T-cell (primary cell): ENCODE data around the gene GAS6. TPM values are rescaled to one million over a fixed set of nuclear protein-coding genes. Genes with fewer than 3 reads are reported as not detected.

Experiments
- ATAC-seq, 4 experiments: fragments of 200-7000 bp in 3 of 4; fragments of 150-1000 bp in 1 of 4; cut with Tn5 transposase; replicated peaks in 1 of 4; 1 replicate in 3 of 4; 2 replicates in 1 of 4; pipeline ENCODE4 v1.10.0; 2021; ENCODE audit warnings: moderate library complexity in 3 of 4, mild to moderate bottlenecking in 2 of 4, moderate number of reproducible peaks in 1 of 4
- CTCF ChIA-PET, 2 donors: fragments of 300-600 bp; sonication (Branson Sonifier 250); formaldehyde crosslinking; loops; one replicate each; lab custom pipeline; 2022; ENCODE audit warnings: antibody characterized with exemption in 2 of 2; lab: Charles Lee
- POLR2A ChIA-PET, 2 donors: fragments of 300-600 bp; sonication (Branson Sonifier 250); formaldehyde crosslinking; loops; one replicate each; lab custom pipeline; 2022; ENCODE audit warnings: antibody characterized with exemption in 2 of 2; lab: Charles Lee
- DNase-seq, 35 experiments: peaks; one replicate each; pipeline versions ENCODE4 v3.0.0 to v3.0.0-alpha.2; 2013 to 2023
- H3K27ac ChIP-seq: one replicate; pipeline ENCODE4 v1.5.1; 2013; ENCODE audit warnings: low read length
- H3K27me3 ChIP-seq, 2 experiments: replicated peaks in 1 of 2; 1 replicate in 1 of 2; 2 replicates in 1 of 2; pipeline versions ENCODE4 v1.6.1 to v1.7.0; 2013; ENCODE audit warnings: low read length in 1 of 2, mixed read lengths in 1 of 2; ENCODE audit not compliant: control insufficient read depth in 2 of 2, insufficient read depth in 2 of 2; ENCODE audit errors: extremely low read depth in 1 of 2
- H3K36me3 ChIP-seq, 2 donors: 1 replicate in 1 of 2; 2 replicates in 1 of 2; pipeline versions ENCODE4 v1.6.1 to v1.7.0; 2013; ENCODE audit warnings: low read length in 1 of 2; ENCODE audit not compliant: control insufficient read depth in 2 of 2, insufficient read depth in 1 of 2; ENCODE audit errors: extremely low read depth in 1 of 2
- H3K4me1 ChIP-seq, 2 experiments: 1 replicate in 1 of 2; 2 replicates in 1 of 2; pipeline versions ENCODE4 v1.6.1 to v1.7.0; 2013; ENCODE audit warnings: low read length in 2 of 2, mixed read lengths in 1 of 2; ENCODE audit not compliant: insufficient read depth in 2 of 2, control insufficient read depth in 1 of 2; ENCODE audit errors: extremely low read depth in 1 of 2
- H3K4me3 ChIP-seq, 2 donors: 1 replicate in 1 of 2; 2 replicates in 1 of 2; pipeline versions ENCODE4 v1.5.1 to v1.7.0; 2013; ENCODE audit warnings: mild to moderate bottlenecking in 2 of 2, low read length in 1 of 2, moderate library complexity in 1 of 2; ENCODE audit not compliant: control insufficient read depth in 1 of 2; ENCODE audit errors: extremely low read depth in 1 of 2
- H3K9me3 ChIP-seq: 2 replicates; pipeline ENCODE4 v1.7.0; 2013
- H3K27ac Mint-ChIP-seq, 2 donors: one replicate each; pipeline ENCODE4 v1.8.0; 2020 to 2021; ENCODE audit warnings: mild to moderate bottlenecking in 2 of 2, mixed read lengths in 2 of 2
- H3K27me3 Mint-ChIP-seq, 2 donors: one replicate each; pipeline ENCODE4 v1.8.0; 2021 to 2022; ENCODE audit warnings: mixed read lengths in 2 of 2
- H3K36me3 Mint-ChIP-seq: one replicate; pipeline ENCODE4 v1.8.0; 2021; ENCODE audit warnings: mixed read lengths
- H3K4me1 Mint-ChIP-seq, 3 donors: one replicate each; pipeline ENCODE4 v1.8.0; 2020 to 2022; ENCODE audit warnings: mixed read lengths in 3 of 3, mild to moderate bottlenecking in 1 of 3
- H3K4me3 Mint-ChIP-seq, 3 donors: one replicate each; pipeline ENCODE4 v1.8.0; 2020 to 2022; ENCODE audit warnings: mild to moderate bottlenecking in 3 of 3, mixed read lengths in 3 of 3, moderate library complexity in 3 of 3
- H3K9me3 Mint-ChIP-seq, 3 donors: one replicate each; pipeline ENCODE4 v1.8.0; 2020 to 2022; ENCODE audit warnings: mixed read lengths in 3 of 3
- WGBS: methylation state at CpG from one replicate; pipeline ENCODE4 v1.1.5; 2013; ENCODE audit warnings: missing lambda C conversion rate; ENCODE audit not compliant: insufficient coverage; 5-methylcytosine and 5-hydroxymethylcytosine counted together
- total RNA-seq, 35 experiments: library from RNA in 6 of 35; stranded (reverse) in 6 of 35; fragments of 120-200 nt in 1 of 35; gene quantifications; one replicate each; pipeline versions ENCODE4 v1.2.1 to v1.2.4 and lab custom pipeline; 2013 to 2026

Gene GAS6
- total RNA-seq, 5 donors from 2014 or later (not counting 1 experiment from before 2014, with no cell fraction given), result 1.1 to 10.2 (median 4.7) TPM

DNA sequence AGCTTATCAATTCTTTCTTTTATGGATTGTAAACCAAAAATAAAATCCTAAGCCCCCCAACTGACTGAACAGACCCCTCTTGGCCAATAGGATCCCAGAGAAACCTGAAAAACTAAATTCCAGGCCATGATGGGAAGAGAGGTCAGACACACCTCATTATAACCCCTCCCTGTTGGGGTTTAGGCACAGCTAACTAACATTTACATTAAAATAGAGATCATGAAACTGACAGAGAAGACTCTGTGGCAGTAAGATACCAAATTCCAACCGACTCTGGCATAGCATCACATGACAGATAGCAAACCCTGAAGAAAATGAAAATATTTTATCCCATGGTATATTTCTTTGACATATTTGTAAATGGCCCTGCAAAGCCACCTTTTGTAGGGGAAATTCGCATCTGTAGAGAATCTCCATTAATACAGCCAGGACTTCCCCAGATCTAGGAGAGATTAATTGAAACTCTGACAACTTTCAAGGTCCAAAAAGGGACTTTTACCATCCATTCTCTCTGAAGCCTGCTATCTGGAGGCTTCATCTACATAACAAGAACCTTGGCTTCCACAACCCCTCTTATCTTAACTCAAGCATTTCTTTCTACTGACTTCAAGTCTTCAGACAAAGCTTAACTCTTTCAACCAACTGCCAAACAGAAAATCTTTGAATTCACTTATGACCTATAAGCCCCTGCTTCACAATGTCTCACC is 27.1 kb upstream of the GAS6 start:
- no peaks in the 10 kb centered on the region for H3K4me1 Mint-ChIP-seq
- POLR2A ChIA-PET, result no interaction called here
- no peaks in the 10 kb centered on the region for H3K9me3 ChIP-seq
- no peaks in the 10 kb centered on the region for H3K36me3 ChIP-seq
- H3K27me3 ChIP-seq, result peaks cover 0 to 5% of the 10 kb centered on the region in 2 experiments
- WGBS, result no CpG with 5 or more reads among the region's 2 CpGs
- no peak overlapping the region for H3K4me3 Mint-ChIP-seq
- H3K9me3 Mint-ChIP-seq, result peaks cover 0 to 4% (median 0%) of the 10 kb centered on the region in 3 donors
- H3K4me3 ChIP-seq, result no peak overlapping the region
- no peak for DNase-seq
- H3K27ac Mint-ChIP-seq, result no peak overlapping the region
- peaks cover 12 to 13% of the 10 kb centered on the region in 2 donors for H3K27me3 Mint-ChIP-seq
- no peak overlapping the region for H3K27ac ChIP-seq
- CTCF ChIA-PET, result no interaction called here
- no peaks in the 10 kb centered on the region for H3K4me1 ChIP-seq
- no peak for ATAC-seq
- H3K36me3 Mint-ChIP-seq, result no peaks in the 10 kb centered on the region

DNA sequence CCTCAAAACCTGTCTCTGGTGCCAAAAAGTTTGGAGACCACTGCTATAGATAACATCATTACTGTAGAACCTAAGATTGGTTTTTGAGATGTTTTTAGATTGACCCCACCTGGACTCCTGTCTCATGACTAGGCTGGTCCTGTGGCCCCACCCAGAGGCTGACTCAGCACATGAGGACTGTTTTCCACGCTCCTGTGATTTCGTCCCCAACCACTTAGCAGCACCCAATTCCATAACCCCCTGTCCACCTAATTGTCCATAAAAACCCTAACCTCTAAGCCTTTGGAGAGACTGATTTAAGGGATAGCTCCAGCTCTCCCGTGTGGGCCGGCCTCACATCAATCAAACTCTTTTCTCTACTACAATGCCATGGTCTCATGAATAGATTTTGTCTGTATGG is 25.6 kb upstream of the GAS6 start:
- CTCF ChIA-PET, result no interaction called here
- Mint-ChIP-seq H3K27me3 (peaks cover 11 to 15% of the 10 kb centered on the region in 2 donors), H3K9me3 (peaks cover 0 to 4% (median 0%) of the 10 kb centered on the region in 3 donors), H3K4me3 (no peak overlapping the region), H3K4me1 (no peaks in the 10 kb centered on the region), H3K27ac (no peak overlapping the region), H3K36me3 (no peaks in the 10 kb centered on the region)
- ATAC-seq (no peak), DNase-seq (no peak)
- POLR2A ChIA-PET, result no interaction called here
- H3K27me3 ChIP-seq, result peaks cover 0 to 13% of the 10 kb centered on the region in 2 experiments
- no peaks in the 10 kb centered on the region for H3K36me3 ChIP-seq
- no peaks in the 10 kb centered on the region for H3K4me1 ChIP-seq
- no peak overlapping the region for H3K4me3 ChIP-seq
- no peaks in the 10 kb centered on the region for H3K9me3 ChIP-seq
- WGBS, result 83% methylated on average over 2 of the region's 4 CpGs
- H3K27ac ChIP-seq, result no peak overlapping the region

DNA sequence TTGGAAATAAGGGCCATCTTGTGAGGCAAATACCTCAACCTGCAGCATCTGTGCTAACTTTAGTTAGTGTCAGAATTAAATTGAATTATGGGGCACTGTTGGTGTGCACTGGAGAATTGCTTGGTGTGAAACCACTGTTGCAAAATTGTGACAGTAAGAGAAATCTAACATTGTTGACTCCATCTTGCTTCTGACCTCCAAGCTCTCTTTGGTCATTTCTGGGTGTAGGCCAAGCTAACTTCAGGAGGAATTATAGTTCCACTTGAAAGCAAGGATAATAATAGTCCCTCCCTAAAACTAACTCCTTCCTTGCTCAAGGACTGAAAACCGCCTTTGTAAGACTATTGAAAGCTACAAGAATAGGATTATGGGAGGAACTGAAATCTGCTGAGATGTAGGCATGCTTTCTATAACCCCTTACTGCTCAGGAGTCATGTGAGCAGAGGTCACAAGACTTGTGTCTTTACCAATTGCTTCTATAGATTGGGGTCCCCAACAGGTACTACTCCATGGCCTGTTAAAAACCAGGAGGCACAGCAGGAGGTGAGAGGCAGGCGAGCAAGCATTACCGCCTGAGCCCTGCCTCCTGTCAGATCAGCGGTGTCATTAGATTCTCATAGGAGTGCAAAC is 24.9 kb upstream of the GAS6 start:
- H3K36me3 ChIP-seq, result no peaks in the 10 kb centered on the region
- ChIA-PET POLR2A (no interaction called here), CTCF (no interaction called here)
- H3K27ac ChIP-seq, result no peak overlapping the region
- no peaks in the 10 kb centered on the region for H3K36me3 Mint-ChIP-seq
- no peak for ATAC-seq
- H3K4me3 ChIP-seq, result no peak overlapping the region
- peaks cover 11 to 13% of the 10 kb centered on the region in 2 donors for H3K27me3 Mint-ChIP-seq
- DNase-seq, result no peak
- no CpG with 5 or more reads among the region's 4 CpGs for WGBS
- no peaks in the 10 kb centered on the region for H3K4me1 Mint-ChIP-seq
- H3K27ac Mint-ChIP-seq, result no peak overlapping the region
- H3K9me3 ChIP-seq, result no peaks in the 10 kb centered on the region
- no peak overlapping the region for H3K4me3 Mint-ChIP-seq
- H3K4me1 ChIP-seq, result no peaks in the 10 kb centered on the region
- peaks cover 0 to 4% (median 0%) of the 10 kb centered on the region in 3 donors for H3K9me3 Mint-ChIP-seq
- peaks cover 0 to 14% of the 10 kb centered on the region in 2 experiments for H3K27me3 ChIP-seq

DNA sequence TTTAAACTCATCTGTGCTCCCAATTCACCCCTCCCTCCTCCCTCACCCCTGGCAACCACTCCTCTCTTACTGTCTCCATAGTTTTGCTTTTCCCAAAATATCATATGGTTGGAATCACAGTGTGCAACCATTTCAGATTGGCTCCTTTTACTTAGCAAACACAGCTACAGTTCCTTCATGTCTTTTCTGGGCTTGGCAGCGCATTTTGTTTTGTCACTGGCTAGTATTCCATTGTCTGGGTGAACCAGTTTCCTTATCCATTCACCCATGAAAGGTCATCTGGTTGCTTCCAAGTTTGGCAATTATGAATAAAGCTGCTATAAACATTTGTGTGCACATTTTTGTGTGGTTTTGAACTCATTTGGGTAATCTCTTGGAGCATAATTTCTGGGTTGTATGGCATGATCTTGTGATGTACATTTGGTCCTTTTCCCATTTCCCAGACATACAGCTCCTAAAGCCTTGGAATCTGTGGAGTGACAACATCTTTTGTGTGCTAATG is 23.9 kb upstream of the GAS6 start:
- Histone ChIP-seq H3K4me1 (peaks cover 0 to 2% of the 10 kb centered on the region in 2 experiments), H3K27me3 (peaks cover 0 to 16% of the 10 kb centered on the region in 2 experiments), H3K36me3 (no peaks in the 10 kb centered on the region), H3K27ac (no peak overlapping the region), H3K9me3 (no peaks in the 10 kb centered on the region), H3K4me3 (no peak overlapping the region)
- Mint-ChIP-seq H3K27ac (no peak overlapping the region), H3K9me3 (peaks cover 0 to 4% (median 0%) of the 10 kb centered on the region in 3 donors), H3K4me3 (no peak overlapping the region), H3K36me3 (no peaks in the 10 kb centered on the region), H3K4me1 (peaks cover 0 to 4% (median 3%) of the 10 kb centered on the region in 3 donors), H3K27me3 (peaks cover 11 to 13% of the 10 kb centered on the region in 2 donors)
- no peak for ATAC-seq
- no peak for DNase-seq
- POLR2A ChIA-PET, result no interaction called here
- WGBS, result no CpG with 5 or more reads among the region's 1 CpG
- CTCF ChIA-PET, result no interaction called here

DNA sequence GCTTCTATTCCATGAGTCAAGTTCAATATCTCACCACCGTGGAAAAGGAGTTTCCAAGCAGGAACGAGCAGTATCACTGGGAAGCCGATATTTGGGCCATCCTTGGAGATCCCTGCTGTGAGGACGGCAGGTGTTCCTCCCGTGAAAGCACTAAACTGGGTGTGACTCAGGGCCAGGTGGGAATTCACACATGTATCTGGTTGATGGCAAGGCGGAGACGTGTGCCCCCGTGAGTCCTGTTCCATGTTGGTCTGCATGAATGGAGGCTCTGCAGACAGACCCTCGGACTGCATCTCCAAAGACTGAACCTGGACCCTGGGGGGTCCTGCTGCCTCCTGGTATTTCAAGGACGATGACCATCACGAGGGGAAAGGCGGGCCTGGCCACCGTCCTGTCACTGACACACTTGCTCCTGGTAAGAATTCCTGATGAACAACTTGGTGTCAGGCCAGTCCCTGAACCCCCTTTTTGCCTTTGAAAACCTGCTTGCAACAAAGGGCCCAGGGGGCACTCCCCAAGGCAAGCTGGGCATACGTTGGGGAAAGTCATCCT is 22.8 kb upstream of the GAS6 start:
- no peak overlapping the region for H3K4me3 Mint-ChIP-seq
- H3K9me3 ChIP-seq, result no peaks in the 10 kb centered on the region
- WGBS, result 82% methylated on average over 13 of the region's 14 CpGs

DNA sequence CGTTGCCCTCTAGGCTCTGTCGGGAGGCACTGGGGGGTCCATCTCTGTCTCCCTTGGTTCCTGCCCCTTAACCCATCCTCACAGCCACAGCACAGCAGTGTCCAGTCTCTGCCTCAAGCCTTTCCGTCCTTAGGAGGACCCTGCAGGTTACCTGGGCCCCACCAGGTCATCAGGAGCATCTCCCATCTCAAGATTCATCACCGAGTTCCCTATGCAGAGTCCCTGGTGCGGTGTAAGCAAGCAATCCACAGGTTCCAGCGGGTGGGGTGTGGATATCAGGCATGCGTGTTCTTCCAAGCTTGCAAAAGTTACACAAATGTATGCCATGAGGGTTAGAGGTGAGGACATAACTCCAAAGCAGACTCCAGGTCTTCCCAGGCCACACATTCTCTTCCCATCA is 20.9 kb upstream of the GAS6 start:
- Mint-ChIP-seq H3K4me3 (no peak overlapping the region), H3K9me3 (no peaks in the 10 kb centered on the region), H3K27ac (no peak overlapping the region), H3K4me1 (peaks cover 20 to 31% (median 23%) of the 10 kb centered on the region in 3 donors), H3K27me3 (peaks cover 11 to 13% of the 10 kb centered on the region in 2 donors), H3K36me3 (no peaks in the 10 kb centered on the region)
- H3K27me3 ChIP-seq, result peaks cover 0 to 24% of the 10 kb centered on the region in 2 experiments
- no peak for DNase-seq
- H3K4me1 ChIP-seq, result peaks cover 15 to 24% of the 10 kb centered on the region in 2 experiments
- no peaks in the 10 kb centered on the region for H3K9me3 ChIP-seq
- H3K27ac ChIP-seq, result no peak overlapping the region
- no peak overlapping the region for H3K4me3 ChIP-seq
- H3K36me3 ChIP-seq, result no peaks in the 10 kb centered on the region
- 50% methylated on average over 1 of the region's 7 CpGs for WGBS
- ChIA-PET POLR2A (no interaction called here), CTCF (no interaction called here)
- ATAC-seq, result no peak

More for the DNA sequence above, 22.8 kb upstream of the GAS6 start:
- DNase-seq, result no peak
- H3K27me3 ChIP-seq, result peaks cover 0 to 21% of the 10 kb centered on the region in 2 experiments
- ATAC-seq, result no peak
- Mint-ChIP-seq H3K9me3 (no peaks in the 10 kb centered on the region), H3K4me1 (peaks cover 8 to 15% (median 14%) of the 10 kb centered on the region in 3 donors), H3K27ac (no peak overlapping the region), H3K36me3 (no peaks in the 10 kb centered on the region), H3K27me3 (peaks cover 11 to 13% of the 10 kb centered on the region in 2 donors)
- CTCF ChIA-PET, result no interaction called here
- no peaks in the 10 kb centered on the region for H3K36me3 ChIP-seq
- POLR2A ChIA-PET, result no interaction called here
- no peak overlapping the region for H3K4me3 ChIP-seq
- no peak overlapping the region for H3K27ac ChIP-seq
- peaks cover 8 to 13% of the 10 kb centered on the region in 2 experiments for H3K4me1 ChIP-seq
